CD1c-positive myeloid dendritic cell (primary cell): Measurements from ENCODE around the gene LNPEP.

ENCODE experiments used
- DNase-seq: peaks from one replicate; pipeline ENCODE4 v3.0.0-alpha.2; 2016; ENCODE audit errors: extremely low spot score

The LNPEP gene

GRCh38 chr5:96935559-96936430 lies at the start of gene LNPEP:
Gene LNPEP (plus strand): TSS chr5:96936080. CDS start chr5:96936156, 76 bp downstream.
- DNase-seq = peak; percentile 97

GRCh38 chr5:96893342-96893741 lies 42.5 kb upstream of the LNPEP start:
- no peak for DNase-seq

- peak; percentile 65 for DNase-seq
These were observed 39.6 kb upstream of the LNPEP start for GRCh38 chr5:96896276-96896675.

GRCh38 chr5:96896806-96897205 lies 39.1 kb upstream of the LNPEP start:
- peak; percentile 76 for DNase-seq

- DNase-seq = no peak
These were observed 34.5 kb upstream of the LNPEP start for GRCh38 chr5:96901384-96901783.

- no peak for DNase-seq
These were observed 34.0 kb upstream of the LNPEP start for GRCh38 chr5:96901841-96902240.

- DNase-seq = no peak
These were observed 33.0 kb upstream of the LNPEP start for GRCh38 chr5:96902876-96903275.

GRCh38 chr5:96903300-96903699 lies 32.6 kb upstream of the LNPEP start:
- no peak for DNase-seq

- peak; percentile 42 for DNase-seq
These were observed 31.6 kb upstream of the LNPEP start for GRCh38 chr5:96904054-96904931.

- DNase-seq = no peak
These were observed 30.0 kb upstream of the LNPEP start for GRCh38 chr5:96905864-96906263.

- DNase-seq = no peak
These were observed 26.9 kb upstream of the LNPEP start for GRCh38 chr5:96909003-96909402.

GRCh38 chr5:96909435-96909834 lies 26.4 kb upstream of the LNPEP start:
- no peak for DNase-seq

GRCh38 chr5:96911139-96911538 lies 24.7 kb upstream of the LNPEP start:
- DNase-seq = no peak

GRCh38 chr5:96913233-96913632 lies 22.6 kb upstream of the LNPEP start:
- DNase-seq = no peak

- no peak for DNase-seq
These were observed 16.1 kb upstream of the LNPEP start for GRCh38 chr5:96919754-96920197.

GRCh38 chr5:96920744-96921355 lies 15.0 kb upstream of the LNPEP start:
- no peak for DNase-seq

GRCh38 chr5:96922499-96923244 lies 13.2 kb upstream of the LNPEP start:
- DNase-seq = no peak

GRCh38 chr5:96924016-96924443 lies 11.8 kb upstream of the LNPEP start:
- DNase-seq = no peak

- no peak for DNase-seq
These were observed 9.6 kb upstream of the LNPEP start for GRCh38 chr5:96926276-96926675.

- no peak for DNase-seq
These were observed 8.9 kb upstream of the LNPEP start for GRCh38 chr5:96927008-96927407.

- DNase-seq = no peak
These were observed 6.8 kb upstream of the LNPEP start for GRCh38 chr5:96928931-96929708.
